Activated gamma-delta T cell treated with anti-CD3 and anti-CD28 coated beads, Interleukin-2, amount 50 U/mL, for 16 hours (primary cell): ENCODE measurements around the gene PPP1R3C.

ENCODE experiments used
- DNase-seq: peaks from one replicate; pipeline ENCODE4 v3.0.0-alpha.2; 2020; ENCODE audit warnings: low read depth

PPP1R3C gene

GRCh38 chr10:91632671-91633550, at the start of gene PPP1R3C:
Gene PPP1R3C (minus strand): TSS chr10:91633071. CDS start chr10:91632969, 102 bp downstream.
- no peak for DNase-seq

GRCh38 chr10:91681361-91682276, 48.7 kb upstream of the PPP1R3C start:
- no peak for DNase-seq

DNA sequence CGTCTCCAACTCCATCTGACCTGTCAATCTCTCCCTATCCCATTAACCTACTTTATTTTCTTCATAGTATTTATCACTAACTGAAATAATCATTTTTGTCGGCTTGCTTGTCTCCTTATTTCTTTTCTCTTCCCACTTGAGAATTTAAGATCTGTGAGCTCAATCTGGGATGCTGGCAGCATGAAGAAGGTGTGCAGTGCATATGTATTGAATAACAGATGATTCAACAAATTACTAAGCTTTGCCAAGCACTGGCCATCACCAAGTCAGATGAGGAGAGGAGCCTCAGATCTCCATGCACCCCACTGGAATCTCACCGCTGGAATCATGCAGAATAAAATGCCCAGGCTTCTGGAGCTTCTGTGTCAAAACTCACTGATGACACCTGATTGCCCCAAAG, 47.6 kb upstream of the PPP1R3C start:
- no peak for DNase-seq

- DNase-seq, result no peak
Measured at GRCh38 chr10:91679296-91679695, 46.4 kb upstream of the PPP1R3C start.

GRCh38 chr10:91677911-91678310, 45.0 kb upstream of the PPP1R3C start:
- no peak for DNase-seq

DNA sequence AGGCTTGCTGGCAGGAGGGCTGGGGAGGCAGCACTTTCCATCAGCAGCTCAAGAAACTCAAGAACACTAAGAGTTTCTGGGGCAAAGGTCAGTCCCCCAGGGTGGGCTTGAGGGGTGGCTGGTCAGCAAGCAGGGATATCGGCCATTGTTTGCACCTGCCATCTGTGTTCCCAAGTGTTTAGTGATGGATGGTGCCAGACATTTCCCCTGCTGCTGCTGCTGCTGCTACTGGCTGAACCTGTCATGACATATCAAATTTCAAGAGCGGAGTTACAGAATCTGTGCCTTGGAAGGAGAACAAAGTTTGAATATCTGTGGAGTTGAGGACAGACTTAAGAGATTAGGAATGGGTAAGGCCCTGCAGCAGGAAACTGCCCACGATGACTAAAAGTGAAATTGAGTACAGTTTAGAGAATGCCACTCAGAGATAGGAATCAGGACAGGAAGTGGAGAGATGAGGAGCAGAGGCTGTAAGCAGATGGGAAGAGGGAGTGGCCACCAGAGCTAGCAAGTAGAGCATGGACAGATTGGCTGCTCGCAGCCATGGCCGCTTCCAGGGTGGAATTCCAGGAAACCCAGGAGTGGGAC, 39.2 kb upstream of the PPP1R3C start:
- DNase-seq, result no peak

GRCh38 chr10:91668913-91669312, 36.0 kb upstream of the PPP1R3C start:
- DNase-seq, result no peak

DNA sequence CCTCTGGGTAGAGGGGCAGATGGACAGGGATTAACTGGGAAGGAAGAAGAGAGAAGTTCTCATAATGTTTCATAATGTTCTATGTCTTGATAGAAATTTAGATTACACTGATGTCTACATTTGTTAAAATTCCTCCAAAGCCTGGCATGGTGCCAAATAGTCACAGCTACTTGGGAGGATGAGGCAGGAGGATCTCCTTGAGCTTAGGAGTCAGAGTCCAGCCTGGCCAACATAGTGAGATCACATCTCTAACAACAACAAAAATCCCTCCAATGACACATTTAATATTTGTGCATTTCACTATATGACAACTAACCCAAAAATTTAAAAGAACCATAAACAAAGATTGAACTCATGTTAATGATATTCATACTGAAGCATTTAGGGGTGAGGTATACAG, 33.0 kb upstream of the PPP1R3C start:
- no peak for DNase-seq

GRCh38 chr10:91664426-91664825, 31.6 kb upstream of the PPP1R3C start:
- no peak for DNase-seq

DNA sequence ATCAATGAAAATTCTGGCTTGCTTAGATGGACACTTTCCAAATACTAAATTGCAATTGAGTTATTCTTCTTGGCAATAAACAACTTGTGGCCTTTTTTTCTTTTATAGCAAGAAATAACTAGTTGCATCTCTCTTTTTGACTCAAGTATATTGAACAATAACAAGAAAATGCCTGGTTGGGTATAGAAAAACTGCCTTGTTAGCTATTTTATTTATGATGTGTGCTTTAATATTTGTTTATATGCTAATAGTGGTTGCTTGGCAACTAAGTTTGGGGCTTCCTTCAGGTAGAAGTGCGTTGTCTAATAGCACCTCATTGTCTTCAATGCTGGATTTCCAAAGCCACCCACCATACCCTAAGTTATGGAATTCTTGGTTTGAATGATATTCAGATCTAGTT, 30.1 kb upstream of the PPP1R3C start:
- no peak for DNase-seq

DNA sequence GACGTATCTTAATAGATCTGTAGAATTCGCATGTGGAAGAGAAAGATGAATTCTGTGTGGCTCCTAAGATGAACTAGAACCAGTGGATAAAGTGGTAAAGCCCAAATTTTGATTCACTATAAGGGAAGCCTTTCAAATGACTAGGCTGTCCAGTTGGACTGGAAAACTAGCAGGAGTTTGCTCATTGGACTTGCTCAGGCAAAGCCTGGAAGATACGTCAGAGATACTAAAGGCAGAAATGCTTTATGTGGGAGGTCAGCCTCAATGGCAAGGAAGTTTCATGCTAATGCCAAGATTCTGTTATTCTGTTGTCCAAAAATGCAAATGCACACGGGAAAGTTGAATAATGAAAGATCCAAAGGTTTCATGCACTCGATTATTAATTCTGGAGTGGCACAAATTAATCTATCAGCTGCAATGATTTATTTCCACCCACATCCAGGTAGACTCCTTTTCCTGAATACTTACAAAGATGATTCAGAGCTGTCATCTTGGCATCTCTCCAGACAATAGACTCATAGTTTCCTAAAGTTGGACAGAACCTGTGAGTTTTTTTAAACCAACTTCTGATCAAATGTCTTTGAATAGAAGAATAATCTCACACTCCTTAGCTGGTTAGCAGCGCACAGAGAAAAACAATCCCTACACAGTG, 20.5 kb upstream of the PPP1R3C start:
- no peak for DNase-seq

GRCh38 chr10:91652364-91652763, 19.5 kb upstream of the PPP1R3C start:
- DNase-seq, result no peak

DNA sequence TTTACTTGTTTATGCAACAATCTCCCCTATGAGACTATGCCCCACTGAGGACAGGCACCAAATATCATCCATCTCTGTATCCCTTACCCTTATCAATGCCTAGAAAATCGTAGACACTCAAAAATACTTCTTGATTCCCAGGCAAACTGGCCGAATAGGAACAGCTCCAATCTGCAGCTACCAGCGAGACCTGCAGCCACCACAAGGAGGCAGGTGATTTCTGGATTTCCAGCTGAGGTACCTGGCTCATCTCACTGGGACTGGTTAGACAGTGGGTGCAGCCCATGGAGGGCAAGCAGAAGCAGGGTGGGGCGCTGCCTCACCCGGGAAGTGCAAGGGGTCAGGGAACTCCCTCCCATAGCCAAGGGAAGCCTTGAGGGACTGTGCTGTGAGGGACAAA, 10.8 kb upstream of the PPP1R3C start:
- DNase-seq, result no peak

GRCh38 chr10:91642831-91643692, 10.2 kb upstream of the PPP1R3C start:
- no peak for DNase-seq

GRCh38 chr10:91636892-91637291, 4.0 kb upstream of the PPP1R3C start:
- no peak for DNase-seq

DNA sequence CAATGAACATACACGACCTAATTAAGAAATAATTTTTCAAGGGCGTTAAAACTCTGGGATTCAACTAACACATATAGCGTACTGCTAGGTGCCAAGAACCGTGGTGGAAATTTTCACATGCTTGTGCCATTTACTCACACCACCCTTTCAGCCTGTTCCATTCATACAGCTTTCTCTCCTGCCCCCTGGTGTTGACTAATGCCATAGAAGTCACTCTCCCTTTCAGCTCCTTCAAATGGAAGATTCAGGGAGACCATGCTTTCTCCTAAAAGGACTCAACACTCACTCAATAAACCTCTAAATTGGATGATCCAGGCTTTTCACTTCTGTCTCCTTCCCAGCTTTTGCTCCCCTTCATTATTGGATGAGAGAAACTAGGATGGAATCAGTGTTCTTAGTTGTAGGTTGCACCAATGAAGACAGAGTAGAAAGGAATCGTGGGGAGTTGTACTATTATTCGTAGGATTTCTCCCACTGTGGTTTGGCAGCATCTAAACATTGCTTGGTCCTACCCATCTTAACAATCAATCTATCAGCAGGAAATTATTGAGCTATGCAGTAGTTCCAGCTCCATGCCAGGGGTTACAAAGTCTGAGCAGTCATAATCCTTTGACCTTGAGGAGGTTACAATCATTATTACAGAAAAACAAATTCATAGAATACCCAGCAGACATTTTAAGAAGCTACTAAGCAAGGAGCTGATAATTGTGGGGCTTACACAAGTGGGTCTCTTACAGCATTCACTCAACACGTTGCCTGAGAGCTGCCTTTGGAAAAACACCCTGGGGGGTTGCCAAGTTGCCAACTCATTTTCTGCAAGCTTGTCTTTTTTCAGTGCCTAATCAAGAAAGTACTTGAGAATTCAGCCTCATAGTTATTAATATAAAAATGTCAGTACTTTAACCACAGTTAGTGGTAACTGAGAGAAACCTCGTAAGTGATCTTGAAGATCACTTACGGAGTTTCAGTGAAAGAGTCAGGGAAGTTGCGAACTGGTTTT, 2.8 kb upstream of the PPP1R3C start:
- peak; percentile 9 for DNase-seq

GRCh38 chr10:91634898-91635297, 2.0 kb upstream of the PPP1R3C start:
- no peak for DNase-seq

DNA sequence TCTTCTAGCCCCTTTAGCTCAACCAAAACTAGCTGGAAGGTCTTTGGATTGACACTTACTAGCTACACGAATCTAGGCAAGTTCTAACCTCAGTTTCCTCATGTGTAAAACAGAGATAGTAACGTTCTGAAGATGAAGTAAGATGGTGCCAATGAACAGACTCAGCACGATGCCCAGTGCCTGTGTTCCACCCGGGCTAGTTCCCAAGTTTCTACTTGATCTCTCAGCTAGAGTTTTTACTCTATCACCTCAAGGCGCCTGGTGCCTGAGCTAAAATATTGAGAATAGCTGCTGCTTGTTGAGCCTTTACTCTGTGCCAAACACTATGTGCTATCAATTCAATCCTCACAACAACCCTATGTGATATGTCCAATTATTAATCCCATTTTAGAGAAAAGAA, 1.4 kb upstream of the PPP1R3C start:
- no peak for DNase-seq

DNA sequence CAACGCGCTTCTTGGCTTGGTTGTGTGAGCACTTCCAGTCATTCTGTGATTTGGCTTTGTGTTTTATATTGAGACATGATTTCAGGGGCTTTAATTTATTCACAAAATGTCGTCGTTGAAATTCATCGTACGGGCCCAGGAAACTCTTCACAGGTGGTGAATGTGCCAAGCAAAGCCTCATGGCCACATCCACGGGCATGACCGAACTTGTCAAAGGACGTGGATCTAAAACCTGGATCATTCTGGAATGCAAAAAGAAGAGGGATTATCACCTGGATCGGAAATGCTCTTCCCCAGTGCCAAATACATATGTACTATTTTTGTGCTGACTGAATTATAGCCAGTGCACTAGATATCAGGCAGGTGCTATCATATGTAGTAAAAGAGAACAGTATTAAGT, 2.2 kb downstream of the PPP1R3C start:
- no peak for DNase-seq
